ENCODE measurements around the gene RNF182. TPM values are rescaled to one million over a fixed set of nuclear protein-coding genes. Genes with fewer than 3 reads are reported as not detected.

The RNF182 gene
- total RNA-seq, 4 donors from 2014 or later, result under 0.01 to 0.41 (median 0.34) TPM; not detected in 1

GRCh38 chr6:14029605-14030004 lies 104.9 kb downstream of the RNF182 start:
- intact Hi-C loops (cut with DNase I; ENCODE audit: low total_unique reads), result no loop called here
- Histone ChIP-seq H3K9me3 (no peaks in the 10 kb centered on the region), H3K27ac (no peak overlapping the region), H3K4me3 (no peak overlapping the region), H3K27me3 (no peaks in the 10 kb centered on the region), H3K36me3 (no peaks in the 10 kb centered on the region), H3K4me1 (no peaks in the 10 kb centered on the region)
- TF ChIP-seq CTCF (IDR thresholded peaks at IDR 0.05) (no peak), POLR2A (IDR thresholded peaks at IDR 0.05) (no peak)
- DNase-seq, result no peak

Other genes starting within 250 kb of the RNF182 start
- 10 to 100 TPM; 22.6 to 49.0 (median 40.9) TPM for gene RANBP9, start 213.1 kb upstream of the RNF182 start, total RNA-seq
- gene MCUR1, start 110.4 kb upstream of the RNF182 start, total RNA-seq, result 10 to 100 TPM in 3 of 4 donors, 1 to 10 TPM in 1; 9.4 to 16.5 (median 13.3) TPM
- 10 to 100 TPM in 1 of 4 donors, 1 to 10 TPM in 3; 2.0 to 16.9 (median 7.9) TPM for gene CD83, start 192.8 kb downstream of the RNF182 start, total RNA-seq

Measured in uterus (tissue), 4 donors.